ENCODE measurements around the gene GGT1.

DNA sequence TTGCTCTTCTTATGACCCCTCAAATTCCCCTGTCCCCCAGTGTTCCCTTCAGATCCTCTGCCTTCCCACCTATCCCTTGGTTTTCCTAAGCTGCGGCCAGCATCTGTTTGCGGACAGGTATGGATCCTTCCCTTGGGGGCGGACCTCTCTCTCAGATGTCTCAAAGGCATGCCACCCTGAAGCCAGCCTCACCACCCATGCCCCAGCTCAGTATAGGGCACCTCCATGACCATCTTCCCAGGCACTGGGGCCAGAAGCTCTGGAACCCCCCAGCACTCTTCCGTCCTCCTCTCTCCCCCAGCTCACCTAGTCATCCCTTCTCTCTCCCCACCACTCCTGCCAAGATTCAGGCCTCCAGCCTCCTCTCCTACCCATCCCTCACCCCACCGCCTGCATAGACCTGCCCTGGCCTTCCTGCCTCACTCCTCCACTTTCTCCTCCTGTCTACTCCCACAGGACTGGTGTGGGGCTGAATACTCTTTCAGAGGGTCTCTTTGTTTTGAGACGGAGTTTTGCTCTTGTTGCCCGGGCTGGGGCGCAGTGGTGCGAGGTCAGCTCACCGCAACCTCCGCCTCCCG, 12.3 kb upstream of the GGT1 start:
- no peak for TF ChIP-seq POLR2A (IDR thresholded peaks at IDR 0.05)
- no peak for TF ChIP-seq POLR2AphosphoS5 (IDR thresholded peaks at IDR 0.05)
- no peak for TF ChIP-seq CTCF (IDR thresholded peaks at IDR 0.05)
- no peak for TF ChIP-seq EP300 (IDR thresholded peaks at IDR 0.05)
